ENCODE results near the gene CDCA8.

DNA sequence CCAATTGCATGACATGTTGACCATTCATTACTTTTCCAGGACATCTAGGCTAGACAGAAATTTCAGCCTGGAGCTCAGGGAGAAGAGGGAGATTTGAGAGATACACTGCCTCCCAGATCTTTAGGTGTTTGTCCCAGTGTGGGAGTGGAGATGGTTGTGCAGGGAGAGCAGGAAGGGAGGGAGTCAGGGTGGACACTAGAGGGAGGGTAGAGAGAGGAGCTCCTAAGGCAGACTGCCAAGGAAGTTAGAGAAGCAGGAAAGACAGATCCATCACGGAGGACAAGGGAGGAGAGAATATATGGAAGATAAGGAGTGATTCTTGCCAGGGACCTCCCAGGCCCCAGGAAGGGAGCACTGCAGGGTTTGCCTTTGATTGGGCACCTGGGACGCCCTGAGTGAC, 8.7 kb downstream of the CDCA8 start:
- TF ChIP-seq, protein P1, sequence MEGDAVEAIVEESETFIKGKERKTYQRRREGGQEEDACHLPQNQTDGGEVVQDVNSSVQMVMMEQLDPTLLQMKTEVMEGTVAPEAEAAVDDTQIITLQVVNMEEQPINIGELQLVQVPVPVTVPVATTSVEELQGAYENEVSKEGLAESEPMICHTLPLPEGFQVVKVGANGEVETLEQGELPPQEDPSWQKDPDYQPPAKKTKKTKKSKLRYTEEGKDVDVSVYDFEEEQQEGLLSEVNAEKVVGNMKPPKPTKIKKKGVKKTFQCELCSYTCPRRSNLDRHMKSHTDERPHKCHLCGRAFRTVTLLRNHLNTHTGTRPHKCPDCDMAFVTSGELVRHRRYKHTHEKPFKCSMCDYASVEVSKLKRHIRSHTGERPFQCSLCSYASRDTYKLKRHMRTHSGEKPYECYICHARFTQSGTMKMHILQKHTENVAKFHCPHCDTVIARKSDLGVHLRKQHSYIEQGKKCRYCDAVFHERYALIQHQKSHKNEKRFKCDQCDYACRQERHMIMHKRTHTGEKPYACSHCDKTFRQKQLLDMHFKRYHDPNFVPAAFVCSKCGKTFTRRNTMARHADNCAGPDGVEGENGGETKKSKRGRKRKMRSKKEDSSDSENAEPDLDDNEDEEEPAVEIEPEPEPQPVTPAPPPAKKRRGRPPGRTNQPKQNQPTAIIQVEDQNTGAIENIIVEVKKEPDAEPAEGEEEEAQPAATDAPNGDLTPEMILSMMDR (conservative IDR thresholded peaks at IDR 0.05), result no peak
- no peak for TF ChIP-seq EZH2 (IDR thresholded peaks at IDR 0.05; ENCODE audit: low read depth)

Measured in PC-9 (cell line).